GM18508 (cell line): ENCODE results near the gene ADAM23.

Experiments
- ATAC-seq: cut with Tn5 transposase; IDR thresholded peaks from one replicate; pipeline ENCODE4 v1.9.1; 2021; ENCODE audit warnings: moderate number of reproducible peaks; ENCODE audit not compliant: insufficient read depth, unreplicated experiment

Gene ADAM23

GRCh38 chr2:206442474-206442832, 879 bp upstream of the ADAM23 start:
- ATAC-seq, result no peak

GRCh38 chr2:206443735-206444527, 599 bp downstream of the ADAM23 start:
- no peak for ATAC-seq

GRCh38 chr2:206445948-206446347, 2.6 kb downstream of the ADAM23 start:
- ATAC-seq, result no peak

- ATAC-seq, result no peak
Measured at GRCh38 chr2:206452242-206452641, 8.9 kb downstream of the ADAM23 start.

- ATAC-seq, result no peak
Measured at GRCh38 chr2:206452750-206453149, 9.4 kb downstream of the ADAM23 start.

- no peak for ATAC-seq
Measured at GRCh38 chr2:206456078-206456754, 12.9 kb downstream of the ADAM23 start.

GRCh38 chr2:206457188-206457634, 13.9 kb downstream of the ADAM23 start:
- peak; percentile 91 for ATAC-seq

- no peak for ATAC-seq
Measured at GRCh38 chr2:206462240-206462854, 19.0 kb downstream of the ADAM23 start.

- no peak for ATAC-seq
Measured at GRCh38 chr2:206463685-206464084, 20.4 kb downstream of the ADAM23 start.

GRCh38 chr2:206464597-206464996, 21.3 kb downstream of the ADAM23 start:
- ATAC-seq, result no peak

GRCh38 chr2:206471524-206472062, 28.3 kb downstream of the ADAM23 start:
- ATAC-seq, result no peak

- no peak for ATAC-seq
Measured at GRCh38 chr2:206472094-206472493, 28.8 kb downstream of the ADAM23 start.

- ATAC-seq, result no peak
Measured at GRCh38 chr2:206474099-206474498, 30.8 kb downstream of the ADAM23 start.

GRCh38 chr2:206477296-206477695, 34.0 kb downstream of the ADAM23 start:
- no peak for ATAC-seq

GRCh38 chr2:206478340-206478739, 35.0 kb downstream of the ADAM23 start:
- ATAC-seq, result no peak

- ATAC-seq, result no peak
Measured at GRCh38 chr2:206480161-206480560, 36.8 kb downstream of the ADAM23 start.

GRCh38 chr2:206480620-206481019, 37.3 kb downstream of the ADAM23 start:
- ATAC-seq, result no peak

GRCh38 chr2:206481056-206481455, 37.7 kb downstream of the ADAM23 start:
- no peak for ATAC-seq

GRCh38 chr2:206482123-206482522, 38.8 kb downstream of the ADAM23 start:
- no peak for ATAC-seq

GRCh38 chr2:206482633-206483032, 39.3 kb downstream of the ADAM23 start:
- ATAC-seq, result no peak

GRCh38 chr2:206488053-206488452, 44.7 kb downstream of the ADAM23 start:
- ATAC-seq, result no peak
